Endothelial cell of umbilical vein (primary cell): Measurements from ENCODE around the gene SORT1. TPM values are rescaled to one million over a fixed set of nuclear protein-coding genes. Genes with fewer than 3 reads are reported as not detected.

Experiments used
- BruUV-seq: library from RNA; stranded (reverse); fragments of 400-500 nt; replicated peaks from 2 replicates; lab custom pipeline; 2021; lab: Mats Ljungman, UMichigan
- CTCF ChIA-PET: fragments of 300-600, 350-600 bp; sonication (Branson Sonifier 250); formaldehyde crosslinking; loops from one replicate; lab custom pipeline; 2021; ENCODE audit warnings: antibody characterized with exemption, inconsistent platforms; lab: Charles Lee
- POLR2A ChIA-PET: fragments of 300-600, 350-600 bp; sonication (Branson Sonifier 250); formaldehyde crosslinking; loops from one replicate; lab custom pipeline; 2021; ENCODE audit warnings: antibody characterized with exemption, inconsistent platforms; lab: Charles Lee
- DNase-seq: peaks from one replicate; pipeline ENCODE4 v3.0.0-alpha.2; 2011; ENCODE audit warnings: low read depth, low spot score
- FAIRE-seq: peaks from 2 replicates; lab custom pipeline; 2011; peaks lifted over from hg19 to GRCh38; lab: Jason Lieb, UNC
- H2AFZ ChIP-seq: 2 replicates; pipeline ENCODE4 v1.6.0; 2012; ENCODE audit warnings: low read depth, low read length, control low read depth, inconsistent platforms
- H3K27ac ChIP-seq: 2 replicates; pipeline ENCODE4 v1.5.1; 2011; ENCODE audit warnings: low read depth, mild to moderate bottlenecking, control low read depth, low read length, moderate library complexity; ENCODE audit not compliant: insufficient read depth
- H3K27me3 ChIP-seq, 2 experiments: 2 replicates each; pipeline versions ENCODE4 v1.6.0 to v1.6.1; 2011; ENCODE audit warnings: low read length in 2 of 2, mixed read lengths in 1 of 2; ENCODE audit not compliant: control insufficient read depth in 2 of 2, insufficient read depth in 2 of 2
- H3K36me3 ChIP-seq, 2 experiments: 2 replicates in 1 of 2; 3 replicates in 1 of 2; pipeline ENCODE4 v1.5.1; 2011; ENCODE audit warnings: low read length in 2 of 2, mild to moderate bottlenecking in 1 of 2, moderate library complexity in 1 of 2; ENCODE audit not compliant: control insufficient read depth in 2 of 2, insufficient read depth in 2 of 2; ENCODE audit errors: extremely low read depth in 1 of 2
- H3K4me1 ChIP-seq: 3 replicates; pipeline ENCODE4 v1.5.1; 2011; ENCODE audit warnings: mild to moderate bottlenecking, low read length; ENCODE audit not compliant: control insufficient read depth, insufficient read depth; ENCODE audit errors: extremely low read depth
- H3K4me2 ChIP-seq: 2 replicates; pipeline ENCODE4 v1.6.1; 2011; ENCODE audit warnings: low read length, control low read depth, mixed read lengths; ENCODE audit not compliant: insufficient read depth
- H3K4me3 ChIP-seq, 3 experiments: fragments of 200-600 bp in 1 of 3; sonication (generic), shearing (Covaris generic) in 1 of 3; replicated peaks in 1 of 3; 2 replicates each; pipeline ENCODE4 v1.5.1; 2011 to 2016; ENCODE audit warnings: control low read depth in 3 of 3, low read length in 3 of 3, mild to moderate bottlenecking in 2 of 3, inconsistent platforms in 1 of 3, low read depth in 1 of 3, moderate library complexity in 1 of 3; ENCODE audit not compliant: insufficient read depth in 1 of 3
- H3K79me2 ChIP-seq: 2 replicates; pipeline ENCODE4 v1.6.0; 2012; ENCODE audit warnings: low read length, inconsistent platforms; ENCODE audit not compliant: control insufficient read depth, insufficient read depth
- H3K9ac ChIP-seq: replicated peaks from 2 replicates; pipeline ENCODE3; 2011; ENCODE audit warnings: low read length, control low read depth; ENCODE audit not compliant: insufficient read depth; ENCODE audit errors: extremely low read depth
- H3K9me1 ChIP-seq: replicated peaks from 3 replicates; pipeline ENCODE4 v1.6.0; 2011; ENCODE audit warnings: mild to moderate bottlenecking, low read length; ENCODE audit not compliant: control insufficient read depth, insufficient read depth; ENCODE audit errors: extremely low read depth
- H3K9me3 ChIP-seq: replicated peaks from 2 replicates; pipeline ENCODE4 v1.5.1; 2012; ENCODE audit warnings: low read length, inconsistent platforms; ENCODE audit not compliant: control insufficient read depth, insufficient read depth
- H4K20me1 ChIP-seq: replicated peaks from 2 replicates; pipeline ENCODE3; 2011; ENCODE audit warnings: mild to moderate bottlenecking, low read length; ENCODE audit not compliant: control insufficient read depth, insufficient read depth; ENCODE audit errors: extremely low read depth
- EZH2 ChIP-seq: IDR thresholded peaks from 2 replicates; pipeline ENCODE4 v1.6.1; 2012; ENCODE audit warnings: borderline replicate concordance, low read depth, mild to moderate bottlenecking, moderate library complexity, low read length, inconsistent platforms; ENCODE audit not compliant: severe bottlenecking
- FOS ChIP-seq: IDR thresholded peaks from 2 replicates; pipeline ENCODE4 v1.6.1; 2011; ENCODE audit warnings: mild to moderate bottlenecking, low read length, moderate library complexity, borderline replicate concordance; ENCODE audit not compliant: insufficient read depth
- GATA2 ChIP-seq: IDR thresholded peaks from 2 replicates; pipeline ENCODE4 v1.7.0; 2011; ENCODE audit warnings: low read depth, mild to moderate bottlenecking, moderate library complexity, mixed read lengths, low read length; ENCODE audit not compliant: insufficient read length, insufficient read depth
- JUN ChIP-seq: IDR thresholded peaks from 2 replicates; pipeline ENCODE4 v1.6.1; 2011; ENCODE audit warnings: borderline replicate concordance, low read depth; ENCODE audit not compliant: insufficient read length, insufficient read depth
- MYC ChIP-seq: IDR thresholded peaks from one replicate; pipeline ENCODE4 v1.6.1; 2011; ENCODE audit warnings: mild to moderate bottlenecking, low read depth, low read length
- POLR2A ChIP-seq: IDR thresholded peaks from 2 replicates; pipeline ENCODE4 v1.6.1; 2012; ENCODE audit warnings: low read depth, mild to moderate bottlenecking, control low read depth, low read length
- POLR2AphosphoS5 ChIP-seq: IDR thresholded peaks from 2 replicates; pipeline ENCODE4 v1.6.1; 2012; ENCODE audit warnings: low read depth, mild to moderate bottlenecking, control low read depth, low read length, moderate library complexity; ENCODE audit not compliant: insufficient read depth
- dilution Hi-C: fragments of 300-500 bp; cut with MboI; formaldehyde crosslinking; loops from one replicate; pipeline ENCODE4 v1.15.0; 2019; ENCODE audit warnings: low sequenced_read_pairs; ENCODE audit not compliant: extremely low pct_ligation_motif_present
- intact Hi-C: fragments of 100-400 bp; cut with micrococcal nuclease; formaldehyde crosslinking; loops from one replicate; pipeline ENCODE4 v1.10.0; 2022
- polyA plus RNA-seq, 4 experiments: library from polyadenylated mRNA; depleted of rRNA in 3 of 4; stranded (reverse) in 3 of 4; unstranded in 1 of 4; fragments of >200 nt; gene quantifications; 2 replicates each; pipeline versions ENCODE4 v1.2.1 to v1.2.3, GENCODE V29; 2011 to 2012; ENCODE audit warnings: missing spikeins in 1 of 4
- total RNA-seq: library from RNA; stranded (reverse); gene quantifications from 2 replicates; pipeline ENCODE4 v1.2.3, GENCODE V29; 2021
- TF ChIP-seq, protein P1 (sequence below): IDR thresholded peaks from 2 replicates; pipeline ENCODE4 v1.6.1; 2011; ENCODE audit not compliant: insufficient read depth, insufficient read length
- TF ChIP-seq, protein P2 (sequence below), 2 donors: IDR thresholded peaks; 1 replicate in 1 of 2; 2 replicates in 1 of 2; pipeline ENCODE4 v1.5.1; 2011; ENCODE audit warnings: low read length in 2 of 2, mild to moderate bottlenecking in 2 of 2, moderate library complexity in 2 of 2, control low read depth in 1 of 2, inconsistent platforms in 1 of 2, low read depth in 1 of 2; ENCODE audit not compliant: insufficient read depth in 1 of 2; ENCODE audit errors: extremely low read depth in 1 of 2

The SORT1 gene
- total and polyA plus RNA-seq, 2 donors (not counting 3 experiments of a cell fraction or from before 2014, with no cell fraction given) = 6.8 to 17.8 TPM

DNA sequence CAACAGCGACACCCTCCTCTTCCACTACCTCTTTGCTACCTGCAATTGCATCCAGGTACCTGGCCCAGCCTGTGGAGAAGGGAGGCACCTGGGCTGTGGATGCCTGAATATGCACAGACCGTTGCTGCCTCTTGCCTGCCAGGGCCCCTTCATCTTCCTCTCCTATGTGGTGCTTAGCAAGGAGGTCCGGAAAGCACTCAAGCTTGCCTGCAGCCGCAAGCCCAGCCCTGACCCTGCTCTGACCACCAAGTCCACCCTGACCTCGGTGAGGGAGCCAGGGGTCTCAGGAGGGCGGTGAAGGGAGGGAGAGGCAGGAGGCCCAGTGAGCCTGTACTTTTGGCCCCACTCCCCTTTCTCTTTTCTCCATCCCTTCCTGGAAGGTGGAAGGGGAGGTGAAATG, 126.3 kb downstream of the SORT1 start:
- intact Hi-C loops (loop anchor here (10.0 kb wide), 1 partner anchor 213 kb away; the partner anchor contains the start of gene ATXN7L2), dilution Hi-C loops (no loop called here)
- FAIRE-seq = no peak
- no peaks in the 10 kb centered on the region for H4K20me1 ChIP-seq
- no peaks in the 10 kb centered on the region for H3K36me3 ChIP-seq
- no peak for DNase-seq
- H3K9ac ChIP-seq = no peak overlapping the region
- no TSS peak for BruUV-seq
- H2AFZ ChIP-seq = no peak overlapping the region
- CTCF ChIA-PET = interaction anchor here (1.1 kb wide), 1 partner anchor 17 kb away, joined by 4 read pairs; no protein-coding TSS in a partner anchor
- H3K27me3 ChIP-seq = no peaks in the 10 kb centered on the region
- no peaks in the 10 kb centered on the region for H3K9me1 ChIP-seq
- no peaks in the 10 kb centered on the region for H3K79me2 ChIP-seq
- no peaks in the 10 kb centered on the region for H3K4me1 ChIP-seq
- no peak for TF ChIP-seq FOS
- no peak for TF ChIP-seq POLR2A
- TF ChIP-seq, protein P1, sequence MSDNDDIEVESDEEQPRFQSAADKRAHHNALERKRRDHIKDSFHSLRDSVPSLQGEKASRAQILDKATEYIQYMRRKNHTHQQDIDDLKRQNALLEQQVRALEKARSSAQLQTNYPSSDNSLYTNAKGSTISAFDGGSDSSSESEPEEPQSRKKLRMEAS = no peak
- no peak for TF ChIP-seq POLR2AphosphoS5
- TF ChIP-seq GATA2 = no peak
- no peak for TF ChIP-seq MYC
- no peak for TF ChIP-seq EZH2
- no peak for TF ChIP-seq JUN
- TF ChIP-seq, protein P2, sequence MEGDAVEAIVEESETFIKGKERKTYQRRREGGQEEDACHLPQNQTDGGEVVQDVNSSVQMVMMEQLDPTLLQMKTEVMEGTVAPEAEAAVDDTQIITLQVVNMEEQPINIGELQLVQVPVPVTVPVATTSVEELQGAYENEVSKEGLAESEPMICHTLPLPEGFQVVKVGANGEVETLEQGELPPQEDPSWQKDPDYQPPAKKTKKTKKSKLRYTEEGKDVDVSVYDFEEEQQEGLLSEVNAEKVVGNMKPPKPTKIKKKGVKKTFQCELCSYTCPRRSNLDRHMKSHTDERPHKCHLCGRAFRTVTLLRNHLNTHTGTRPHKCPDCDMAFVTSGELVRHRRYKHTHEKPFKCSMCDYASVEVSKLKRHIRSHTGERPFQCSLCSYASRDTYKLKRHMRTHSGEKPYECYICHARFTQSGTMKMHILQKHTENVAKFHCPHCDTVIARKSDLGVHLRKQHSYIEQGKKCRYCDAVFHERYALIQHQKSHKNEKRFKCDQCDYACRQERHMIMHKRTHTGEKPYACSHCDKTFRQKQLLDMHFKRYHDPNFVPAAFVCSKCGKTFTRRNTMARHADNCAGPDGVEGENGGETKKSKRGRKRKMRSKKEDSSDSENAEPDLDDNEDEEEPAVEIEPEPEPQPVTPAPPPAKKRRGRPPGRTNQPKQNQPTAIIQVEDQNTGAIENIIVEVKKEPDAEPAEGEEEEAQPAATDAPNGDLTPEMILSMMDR (IDR thresholded peaks at IDR 0.05; ENCODE audit: extremely low read depth in 1 of 2, insufficient read depth in 1 of 2, low read depth in 1 of 2, low read length in 2 of 2) = no peak
- no peak overlapping the region for H3K4me3 ChIP-seq
- H3K4me2 ChIP-seq = no peak overlapping the region
- no peak overlapping the region for H3K27ac ChIP-seq
- POLR2A ChIA-PET = no interaction called here
- no peaks in the 10 kb centered on the region for H3K9me3 ChIP-seq
